HL-60 (cell line): ENCODE data around the gene NME3.

Experiments
- DNase-seq, 2 experiments: peaks; one replicate each; pipeline ENCODE4 v3.0.0-alpha.2; 2010 to 2020; ENCODE audit warnings: low read depth in 1 of 2, low spot score in 1 of 2
- H3K27ac ChIP-seq: fragments of 250-450 bp; sonication (Bioruptor Pico); replicated peaks from 2 replicates; pipeline ENCODE4 v1.5.1; 2020; ENCODE audit warnings: mild to moderate bottlenecking, moderate library complexity
- H3K27me3 ChIP-seq: fragments of 250-450 bp; sonication (Bioruptor Pico); 2 replicates; pipeline ENCODE4 v1.5.1; 2021; ENCODE audit warnings: mild to moderate bottlenecking, moderate library complexity; ENCODE audit not compliant: insufficient read depth, poor library complexity, severe bottlenecking
- H3K4me3 ChIP-seq: replicated peaks from 2 replicates; pipeline ENCODE4 v1.5.1; 2011; ENCODE audit warnings: mild to moderate bottlenecking, control low read depth, low read length; ENCODE audit not compliant: insufficient read depth
- GABPA ChIP-seq: IDR thresholded peaks from 2 replicates; pipeline ENCODE4 v1.6.1; 2012; ENCODE audit warnings: low read depth
- POLR2AphosphoS5 ChIP-seq: IDR thresholded peaks from 2 replicates; pipeline ENCODE4 v1.6.1; 2012; ENCODE audit warnings: low read depth
- SPI1 ChIP-seq: IDR thresholded peaks from 2 replicates; pipeline ENCODE4 v1.6.1; 2012; ENCODE audit warnings: low read depth, mild to moderate bottlenecking, borderline replicate concordance
- TF ChIP-seq, protein P1 (sequence below): IDR thresholded peaks from 2 replicates; pipeline ENCODE4 v1.6.1; 2012; ENCODE audit warnings: low read depth; ENCODE audit not compliant: insufficient replicate concordance
- TF ChIP-seq, protein P2 (sequence below): IDR thresholded peaks from one replicate; pipeline ENCODE4 v1.5.1; 2011; ENCODE audit warnings: low read length, control low read depth, inconsistent platforms; ENCODE audit not compliant: insufficient read depth

Gene NME3

DNA sequence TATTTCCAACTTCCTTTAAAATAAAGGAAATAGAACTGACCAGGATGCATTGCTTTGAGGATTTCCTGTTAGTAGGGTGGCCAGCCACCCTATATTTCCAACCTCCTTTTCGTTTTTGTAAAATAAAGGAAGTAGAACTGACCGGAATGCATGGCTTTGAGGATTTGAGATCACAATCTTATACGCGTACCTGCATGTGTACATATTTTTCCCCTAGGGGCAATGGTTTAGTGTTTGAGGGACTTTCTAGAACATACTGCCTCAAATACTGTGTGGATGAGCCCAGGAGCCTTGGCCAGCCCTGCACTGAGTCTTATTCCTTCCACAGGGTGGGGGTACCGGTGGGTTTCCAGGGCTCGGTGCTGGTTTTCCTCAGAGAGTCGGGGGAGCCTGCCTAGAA lies 39.7 kb downstream of the NME3 start:
- DNase-seq: no peak
- Histone ChIP-seq H3K27ac (no peak overlapping the region), H3K4me3 (no peak overlapping the region), H3K27me3 (no peaks in the 10 kb centered on the region)
- TF ChIP-seq POLR2AphosphoS5: no peak

DNA sequence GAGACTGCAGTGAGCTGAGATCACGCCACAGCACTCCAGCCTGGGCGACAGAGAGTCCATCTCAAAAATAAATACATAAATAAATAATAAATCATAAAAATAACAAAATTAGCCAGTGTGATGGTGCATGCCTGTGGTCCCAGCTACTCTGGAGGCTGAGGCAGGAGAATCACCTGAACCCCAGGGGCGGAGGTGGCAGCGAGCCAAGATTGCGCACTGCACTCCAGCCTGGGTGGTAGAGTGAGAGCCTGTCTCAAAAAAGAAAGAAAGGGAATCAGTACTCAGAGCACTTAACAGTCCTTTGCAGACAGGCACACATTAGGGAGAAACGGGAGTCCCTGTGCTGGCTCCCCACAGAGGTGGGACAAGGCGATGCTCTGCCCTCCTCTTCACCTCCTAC lies 40.3 kb downstream of the NME3 start:
- TF ChIP-seq, protein P1, sequence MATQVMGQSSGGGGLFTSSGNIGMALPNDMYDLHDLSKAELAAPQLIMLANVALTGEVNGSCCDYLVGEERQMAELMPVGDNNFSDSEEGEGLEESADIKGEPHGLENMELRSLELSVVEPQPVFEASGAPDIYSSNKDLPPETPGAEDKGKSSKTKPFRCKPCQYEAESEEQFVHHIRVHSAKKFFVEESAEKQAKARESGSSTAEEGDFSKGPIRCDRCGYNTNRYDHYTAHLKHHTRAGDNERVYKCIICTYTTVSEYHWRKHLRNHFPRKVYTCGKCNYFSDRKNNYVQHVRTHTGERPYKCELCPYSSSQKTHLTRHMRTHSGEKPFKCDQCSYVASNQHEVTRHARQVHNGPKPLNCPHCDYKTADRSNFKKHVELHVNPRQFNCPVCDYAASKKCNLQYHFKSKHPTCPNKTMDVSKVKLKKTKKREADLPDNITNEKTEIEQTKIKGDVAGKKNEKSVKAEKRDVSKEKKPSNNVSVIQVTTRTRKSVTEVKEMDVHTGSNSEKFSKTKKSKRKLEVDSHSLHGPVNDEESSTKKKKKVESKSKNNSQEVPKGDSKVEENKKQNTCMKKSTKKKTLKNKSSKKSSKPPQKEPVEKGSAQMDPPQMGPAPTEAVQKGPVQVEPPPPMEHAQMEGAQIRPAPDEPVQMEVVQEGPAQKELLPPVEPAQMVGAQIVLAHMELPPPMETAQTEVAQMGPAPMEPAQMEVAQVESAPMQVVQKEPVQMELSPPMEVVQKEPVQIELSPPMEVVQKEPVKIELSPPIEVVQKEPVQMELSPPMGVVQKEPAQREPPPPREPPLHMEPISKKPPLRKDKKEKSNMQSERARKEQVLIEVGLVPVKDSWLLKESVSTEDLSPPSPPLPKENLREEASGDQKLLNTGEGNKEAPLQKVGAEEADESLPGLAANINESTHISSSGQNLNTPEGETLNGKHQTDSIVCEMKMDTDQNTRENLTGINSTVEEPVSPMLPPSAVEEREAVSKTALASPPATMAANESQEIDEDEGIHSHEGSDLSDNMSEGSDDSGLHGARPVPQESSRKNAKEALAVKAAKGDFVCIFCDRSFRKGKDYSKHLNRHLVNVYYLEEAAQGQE: no peak
- TF ChIP-seq POLR2AphosphoS5 (no peak), GABPA (no peak), SPI1 (no peak)
- TF ChIP-seq, protein P2, sequence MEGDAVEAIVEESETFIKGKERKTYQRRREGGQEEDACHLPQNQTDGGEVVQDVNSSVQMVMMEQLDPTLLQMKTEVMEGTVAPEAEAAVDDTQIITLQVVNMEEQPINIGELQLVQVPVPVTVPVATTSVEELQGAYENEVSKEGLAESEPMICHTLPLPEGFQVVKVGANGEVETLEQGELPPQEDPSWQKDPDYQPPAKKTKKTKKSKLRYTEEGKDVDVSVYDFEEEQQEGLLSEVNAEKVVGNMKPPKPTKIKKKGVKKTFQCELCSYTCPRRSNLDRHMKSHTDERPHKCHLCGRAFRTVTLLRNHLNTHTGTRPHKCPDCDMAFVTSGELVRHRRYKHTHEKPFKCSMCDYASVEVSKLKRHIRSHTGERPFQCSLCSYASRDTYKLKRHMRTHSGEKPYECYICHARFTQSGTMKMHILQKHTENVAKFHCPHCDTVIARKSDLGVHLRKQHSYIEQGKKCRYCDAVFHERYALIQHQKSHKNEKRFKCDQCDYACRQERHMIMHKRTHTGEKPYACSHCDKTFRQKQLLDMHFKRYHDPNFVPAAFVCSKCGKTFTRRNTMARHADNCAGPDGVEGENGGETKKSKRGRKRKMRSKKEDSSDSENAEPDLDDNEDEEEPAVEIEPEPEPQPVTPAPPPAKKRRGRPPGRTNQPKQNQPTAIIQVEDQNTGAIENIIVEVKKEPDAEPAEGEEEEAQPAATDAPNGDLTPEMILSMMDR: no peak
- no peaks in the 10 kb centered on the region for H3K27me3 ChIP-seq
- no peak for DNase-seq

DNA sequence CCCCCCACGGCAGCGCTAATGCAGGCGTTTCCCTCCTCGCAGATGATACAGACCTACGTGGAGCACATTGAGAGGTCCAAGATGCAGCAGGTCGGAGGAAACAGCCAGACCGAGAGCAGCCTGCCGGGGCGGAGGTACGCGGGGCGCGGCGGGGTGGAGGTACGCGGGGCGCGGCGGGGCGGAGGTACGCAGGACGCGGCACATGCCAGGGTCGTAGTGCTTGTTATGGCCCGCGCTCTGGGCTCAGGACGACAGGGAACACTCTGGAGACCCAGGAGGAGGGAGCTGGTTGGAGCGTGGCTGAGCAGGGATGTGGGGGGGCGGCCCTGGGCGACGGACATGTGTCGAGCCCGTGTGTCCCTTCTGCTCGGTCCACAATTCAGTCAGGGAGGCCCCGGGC lies 41.9 kb downstream of the NME3 start:
- TF ChIP-seq, protein P1: no peak
- Histone ChIP-seq H3K4me3 (no peak overlapping the region), H3K27me3 (no peaks in the 10 kb centered on the region), H3K27ac (no peak overlapping the region)
- DNase-seq: no peak

More for the DNA sequence above, 40.3 kb downstream of the NME3 start:
- no peak overlapping the region for H3K27ac ChIP-seq
- H3K4me3 ChIP-seq: no peak overlapping the region

DNA sequence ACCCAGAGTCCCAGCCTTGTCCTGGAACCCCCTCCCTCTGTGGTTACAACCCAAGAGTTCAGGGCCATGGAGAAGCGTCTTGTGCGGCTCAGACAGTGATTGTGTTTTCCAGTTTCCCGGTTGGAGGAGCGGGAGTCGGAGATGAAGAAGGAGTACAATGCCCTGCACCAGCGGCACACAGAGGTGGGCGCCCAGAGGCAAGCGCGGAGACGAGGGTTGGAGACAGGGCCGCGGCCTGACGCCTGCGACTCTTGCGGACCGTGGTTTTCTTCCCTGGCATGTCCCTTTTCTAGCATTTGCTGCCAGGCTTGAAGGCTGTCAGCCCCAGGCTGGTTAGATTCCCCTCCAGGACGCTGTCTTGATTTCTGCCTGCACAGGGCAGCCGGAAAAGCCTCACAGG lies 42.3 kb downstream of the NME3 start:
- H3K27me3 ChIP-seq: no peaks in the 10 kb centered on the region
- no peak for DNase-seq
- no peak overlapping the region for H3K4me3 ChIP-seq
- H3K27ac ChIP-seq: no peak overlapping the region
- TF ChIP-seq, protein P2: no peak
- TF ChIP-seq, protein P1: no peak
- TF ChIP-seq POLR2AphosphoS5 (no peak), SPI1 (no peak)
